Suppressor macrophage (primary cell): ENCODE data around the gene CNOT10.
A peak's percentile ranks its signal among the peaks of the same experiment; 100 is the strongest.

Experiments
- DNase-seq, 4 experiments: peaks; one replicate each; pipeline ENCODE4 v3.0.0-alpha.2; 2020 to 2022

Gene CNOT10

GRCh38 chr3:32818229-32818969, 133.4 kb downstream of the CNOT10 start:
- peak; percentile 9 to 54 (median 36) for DNase-seq

GRCh38 chr3:32818970-32819511, 134.1 kb downstream of the CNOT10 start:
- no peak for DNase-seq

GRCh38 chr3:32819551-32820348, 134.8 kb downstream of the CNOT10 start:
- no peak for DNase-seq

GRCh38 chr3:32820430-32820829, 135.4 kb downstream of the CNOT10 start:
- no peak for DNase-seq

GRCh38 chr3:32820971-32821685, 136.1 kb downstream of the CNOT10 start:
- DNase-seq, result no peak

- DNase-seq, result no peak
Measured at GRCh38 chr3:32821686-32822296, 136.8 kb downstream of the CNOT10 start.

GRCh38 chr3:32822609-32823498, 137.9 kb downstream of the CNOT10 start:
- DNase-seq, result no peak
